ENCODE results near the gene CKS1B. TPM values are rescaled to one million over a fixed set of nuclear protein-coding genes. Genes with fewer than 3 reads are reported as not detected.

The CKS1B gene
- total RNA-seq, 1 experiment from 2014 or later = 259 TPM

DNA sequence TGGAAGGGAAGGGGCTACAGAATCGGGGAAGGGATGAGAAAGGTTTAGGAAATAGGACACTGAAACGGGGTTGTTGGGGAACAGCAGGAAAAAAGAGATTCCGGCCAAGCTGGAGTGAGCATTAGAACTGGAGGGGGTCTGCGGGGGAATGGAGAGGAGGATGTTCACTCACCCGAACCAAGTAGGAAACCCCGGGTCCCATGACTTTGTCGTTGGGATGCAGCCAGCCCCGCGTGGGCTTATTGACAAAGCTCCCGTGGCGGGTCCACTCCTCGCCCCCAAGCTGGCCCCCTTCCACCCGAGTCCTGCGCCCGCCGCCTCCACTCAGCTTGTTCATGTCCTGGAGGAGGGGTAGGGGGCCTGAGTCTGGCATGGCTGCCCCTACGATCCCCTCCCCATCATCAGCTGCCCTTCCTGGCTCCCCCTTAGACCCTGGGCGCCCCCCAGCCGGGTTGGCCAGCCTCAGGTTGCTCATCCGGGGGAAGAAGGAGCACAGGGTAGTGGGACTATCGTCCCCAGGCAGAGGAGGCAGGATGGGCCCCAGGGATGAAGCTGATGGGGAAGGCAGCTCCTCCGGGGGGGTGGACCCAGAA lies 4.5 kb upstream of the CKS1B start:
- ChIA-PET POLR2A (interaction anchor here (1.1 to 1.3 kb wide), 3 partner anchors 9 to 14 kb away, joined by 3 to 11 read pairs (median 6); partner anchors contain the start of genes FLAD1, PBXIP1 and PYGO2), CTCF (interaction anchor here (1.1 to 1.7 kb wide), 5 partner anchors 14 to 81 kb away, joined by 3 to 10 read pairs (median 5); partner anchors contain the start of genes ADAM15, PBXIP1 and PMVK)
- H3K4me1 ChIP-seq = peaks cover 27% of the 10 kb centered on the region
- H3K4me3 ChIP-seq (ENCODE audit: low read depth, low read length) = no peak overlapping the region
- H3K27me3 ChIP-seq (replicated peaks; ENCODE audit: control insufficient read depth, insufficient read depth, low read length) = no peaks in the 10 kb centered on the region
- peaks cover 5% of the 10 kb centered on the region for H3K36me3 ChIP-seq (ENCODE audit: control insufficient read depth, insufficient read depth, low read length)
- H3K9me3 ChIP-seq = no peaks in the 10 kb centered on the region
- Mint-ChIP-seq H3K27me3 (ENCODE audit: insufficient read depth, unreplicated experiment) (no peaks in the 10 kb centered on the region), H3K4me3 (ENCODE audit: unreplicated experiment) (peak overlapping the region; percentile 59), H3K4me1 (ENCODE audit: low read depth, unreplicated experiment) (peaks cover 34% of the 10 kb centered on the region), H3K27ac (ENCODE audit: unreplicated experiment) (peak overlapping the region; percentile 17), H3K36me3 (ENCODE audit: insufficient read depth, unreplicated experiment) (peaks cover 22% of the 10 kb centered on the region), H3K9me3 (ENCODE audit: unreplicated experiment) (no peaks in the 10 kb centered on the region)
- intact Hi-C loops (cut with micrococcal nuclease; ENCODE audit: unreplicated experiment) = loop anchor here (5.0 kb wide), 1 partner anchor 92 kb away; the partner anchor contains the start of gene EFNA4
- no peak for DNase-seq
- TF ChIP-seq, protein P1, sequence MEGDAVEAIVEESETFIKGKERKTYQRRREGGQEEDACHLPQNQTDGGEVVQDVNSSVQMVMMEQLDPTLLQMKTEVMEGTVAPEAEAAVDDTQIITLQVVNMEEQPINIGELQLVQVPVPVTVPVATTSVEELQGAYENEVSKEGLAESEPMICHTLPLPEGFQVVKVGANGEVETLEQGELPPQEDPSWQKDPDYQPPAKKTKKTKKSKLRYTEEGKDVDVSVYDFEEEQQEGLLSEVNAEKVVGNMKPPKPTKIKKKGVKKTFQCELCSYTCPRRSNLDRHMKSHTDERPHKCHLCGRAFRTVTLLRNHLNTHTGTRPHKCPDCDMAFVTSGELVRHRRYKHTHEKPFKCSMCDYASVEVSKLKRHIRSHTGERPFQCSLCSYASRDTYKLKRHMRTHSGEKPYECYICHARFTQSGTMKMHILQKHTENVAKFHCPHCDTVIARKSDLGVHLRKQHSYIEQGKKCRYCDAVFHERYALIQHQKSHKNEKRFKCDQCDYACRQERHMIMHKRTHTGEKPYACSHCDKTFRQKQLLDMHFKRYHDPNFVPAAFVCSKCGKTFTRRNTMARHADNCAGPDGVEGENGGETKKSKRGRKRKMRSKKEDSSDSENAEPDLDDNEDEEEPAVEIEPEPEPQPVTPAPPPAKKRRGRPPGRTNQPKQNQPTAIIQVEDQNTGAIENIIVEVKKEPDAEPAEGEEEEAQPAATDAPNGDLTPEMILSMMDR (IDR thresholded peaks at IDR 0.05; ENCODE audit: insufficient read depth in 1 of 2, low read depth in 1 of 2, low read length in 1 of 2, severe bottlenecking in 1 of 2, unreplicated experiment in 1 of 2) = no peak
- no TSS peak for BruUV-seq (replicated peaks)

DNA sequence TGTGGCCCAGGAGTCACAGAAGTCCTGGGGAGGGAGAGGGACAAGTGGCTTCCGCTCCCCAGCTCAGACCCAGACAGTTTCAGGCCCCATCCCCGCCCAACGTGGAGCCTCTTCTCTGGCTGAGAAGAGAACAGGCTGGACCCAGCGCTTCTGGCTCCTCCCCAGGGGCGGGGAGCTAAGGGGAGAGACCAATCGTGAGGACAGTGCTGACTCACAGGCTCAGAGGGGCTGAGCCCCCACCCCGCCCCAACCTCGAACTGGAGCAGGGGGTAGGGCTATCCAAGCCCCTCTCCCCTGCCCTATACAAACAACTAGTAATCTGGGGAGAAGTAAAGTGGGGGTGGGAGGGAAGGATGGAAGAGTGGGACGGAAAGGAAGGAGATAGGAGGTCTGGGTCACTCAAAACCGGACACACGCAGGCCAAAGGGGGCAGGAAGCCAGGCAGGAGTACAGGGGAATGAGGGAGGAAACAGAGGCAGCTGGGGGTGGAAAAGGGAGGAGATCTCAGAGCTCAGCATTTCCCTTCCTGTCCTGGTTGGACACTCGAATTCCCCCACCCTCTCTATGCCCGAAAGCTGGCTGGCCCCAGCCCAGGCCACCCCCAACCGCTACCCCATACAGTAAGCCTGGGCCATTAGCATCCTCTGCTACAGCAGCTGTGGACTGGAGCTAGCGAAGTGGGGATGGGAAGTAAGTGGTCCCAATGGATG lies 3.7 kb upstream of the CKS1B start, which contains the start of gene SHC1:
TSS of gene SHC1 (minus strand) at position 117 of the 710 bp plus-strand sequence. CDS start 221 bp downstream, outside the sequence.
- H3K9me3 Mint-ChIP-seq (ENCODE audit: unreplicated experiment) = no peaks in the 10 kb centered on the region
- H3K36me3 Mint-ChIP-seq (ENCODE audit: insufficient read depth, unreplicated experiment) = peaks cover 14% of the 10 kb centered on the region
- DNase-seq = peak; percentile 78 to 80
- no TSS peak for BruUV-seq (replicated peaks)
- Histone ChIP-seq H3K4me3 (ENCODE audit: low read depth, low read length) (0 out of 2 replicates have a peak within 1 kb of the TSS, but pooled peaks have one; percentile 2), H3K9me3 (no peaks in the 10 kb centered on the region), H3K27me3 (replicated peaks; ENCODE audit: control insufficient read depth, insufficient read depth, low read length) (no peaks in the 10 kb centered on the region), H3K4me1 (peaks cover 27% of the 10 kb centered on the region), H3K36me3 (ENCODE audit: control insufficient read depth, insufficient read depth, low read length) (peaks cover 4% of the 10 kb centered on the region)
- TF ChIP-seq, protein P1 (IDR thresholded peaks at IDR 0.05; ENCODE audit: insufficient read depth in 1 of 2, low read depth in 1 of 2, low read length in 1 of 2, severe bottlenecking in 1 of 2, unreplicated experiment in 1 of 2) = no peak
- CTCF ChIA-PET = interaction anchor here (0.6 to 1.7 kb wide), 6 partner anchors 15 to 80 kb away, joined by 3 to 10 read pairs (median 6); partner anchors contain the start of genes ADAM15, PBXIP1 and PMVK
- H3K4me3 Mint-ChIP-seq (ENCODE audit: unreplicated experiment) = peak within 1 kb of the TSS; percentile 59
- peaks cover 34% of the 10 kb centered on the region for H3K4me1 Mint-ChIP-seq (ENCODE audit: low read depth, unreplicated experiment)
- intact Hi-C loops (cut with micrococcal nuclease; ENCODE audit: unreplicated experiment) = loop anchor here (5.0 kb wide), 1 partner anchor 92 kb away; the partner anchor contains the start of gene EFNA4
- H3K27me3 Mint-ChIP-seq (ENCODE audit: insufficient read depth, unreplicated experiment) = no peaks in the 10 kb centered on the region
- peak within 1 kb of the TSS; percentile 17 for H3K27ac Mint-ChIP-seq (ENCODE audit: unreplicated experiment)
- POLR2A ChIA-PET = interaction anchor here (0.6 to 3.7 kb wide), 5 partner anchors 10 to 31 kb away, joined by 3 to 75 read pairs (median 6); partner anchors contain the start of genes FLAD1, PBXIP1 and PYGO2
